Coronary artery (tissue), 2 donors: ENCODE results near the gene FANCC.
"Not testable (repeated sequence)": the region's sequence is repeated elsewhere in the genome, so short reads cannot be mapped to it uniquely, and the experiment has no call there.

Source experiments
- DNase-seq: peaks from one replicate; pipeline ENCODE4 v3.0.0-alpha.2; 2017; ENCODE audit warnings: low spot score
- H3K27ac ChIP-seq, 2 donors: fragments of 200-600 bp; sonication (generic); one replicate each; pipeline ENCODE4 v1.5.1; 2016 to 2019
- H3K4me3 ChIP-seq: fragments of 200-600 bp; sonication (generic); 2 replicates; pipeline ENCODE4 v1.5.1; 2016; ENCODE audit warnings: mild to moderate bottlenecking, moderate library complexity
- CTCF ChIP-seq: fragments of 200-600 bp; sonication (generic); IDR thresholded peaks from one replicate; pipeline ENCODE4 v1.5.1; 2019; ENCODE audit warnings: antibody characterized with exemption

FANCC gene

GRCh38 chr9:95224376-95225019, 93.0 kb downstream of the FANCC start:
- TF ChIP-seq CTCF, result no peak
- H3K27ac ChIP-seq, result no peak overlapping the region
- no peak for DNase-seq
- H3K4me3 ChIP-seq, result no peak overlapping the region

GRCh38 chr9:95220352-95220751, 97.2 kb downstream of the FANCC start:
- DNase-seq, H3K4me3 ChIP-seq, H3K27ac ChIP-seq: not testable (repeated sequence)

- Histone ChIP-seq H3K27ac (no peak overlapping the region), H3K4me3 (no peak overlapping the region)
- no peak for TF ChIP-seq CTCF
- no peak for DNase-seq
Observed at GRCh38 chr9:95218773-95219172, 98.7 kb downstream of the FANCC start.

GRCh38 chr9:95217936-95218335, 99.6 kb downstream of the FANCC start:
- Histone ChIP-seq H3K27ac (no peak overlapping the region), H3K4me3 (no peak overlapping the region)
- no peak for DNase-seq
- TF ChIP-seq CTCF, result no peak

- H3K27ac ChIP-seq, result no peak overlapping the region
- no peak for DNase-seq
- no peak overlapping the region for H3K4me3 ChIP-seq
- TF ChIP-seq CTCF, result no peak
Observed at GRCh38 chr9:95215336-95215898, 102.1 kb downstream of the FANCC start.

GRCh38 chr9:95213117-95213516, 104.4 kb downstream of the FANCC start:
- TF ChIP-seq CTCF, result no peak
- no peak overlapping the region for H3K27ac ChIP-seq
- no peak for DNase-seq
- H3K4me3 ChIP-seq, result no peak overlapping the region

- no peak for TF ChIP-seq CTCF
- H3K4me3 ChIP-seq, result no peak overlapping the region
- H3K27ac ChIP-seq, result no peak overlapping the region
- DNase-seq, result no peak
Observed at GRCh38 chr9:95211028-95211427, 106.5 kb downstream of the FANCC start.
